Measurements from ENCODE around the gene SEZ6L2.
"Not testable (repeated sequence)": the region's sequence is repeated elsewhere in the genome, so short reads cannot be mapped to it uniquely, and the experiment has no call there.

Gene SEZ6L2

DNA sequence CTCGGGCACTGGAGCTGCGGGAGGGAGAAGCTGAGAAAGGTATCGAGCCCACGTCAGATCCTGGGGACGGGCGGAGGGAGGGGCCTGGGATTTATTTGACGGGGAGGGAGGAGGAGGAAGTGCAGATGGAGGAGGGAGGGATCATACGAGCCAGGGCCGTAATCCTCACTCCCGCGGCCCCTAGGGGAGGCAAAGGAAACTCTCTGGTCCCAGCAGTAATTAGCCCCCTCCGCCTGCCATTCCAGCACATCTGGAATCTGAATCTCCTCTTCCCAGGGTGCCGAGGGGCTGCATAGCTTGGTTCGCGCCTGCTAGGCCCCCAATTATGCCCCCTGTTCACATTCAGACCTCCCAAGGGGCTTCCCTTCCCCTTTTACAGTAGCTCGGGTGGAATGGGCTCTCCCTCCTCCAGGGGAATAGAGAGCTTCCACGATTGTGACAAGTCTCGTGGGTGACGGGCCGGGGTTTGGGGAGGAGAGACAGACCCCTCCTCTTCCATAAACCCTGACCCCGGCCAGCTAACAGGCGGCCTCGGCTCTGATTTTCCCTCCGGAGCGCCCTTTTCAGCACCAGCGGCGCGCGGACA is at the start of gene SEZ6L2:
TSS of gene SEZ6L2 (minus strand) at position 35 of the 586 bp plus-strand sequence. CDS start 531 bp downstream, outside the sequence.
- in situ Hi-C loops (cut with HindIII; ENCODE audit: low sequenced_read_pairs), result loop anchor here (5.0 kb wide), 1 partner anchor 63 kb away; the partner anchor contains the start of gene TMEM219

- in situ Hi-C loops (cut with HindIII; ENCODE audit: low sequenced_read_pairs), result no loop called here
Measured at GRCh38 chr16:29947897-29948296, 48.5 kb upstream of the SEZ6L2 start.

DNA sequence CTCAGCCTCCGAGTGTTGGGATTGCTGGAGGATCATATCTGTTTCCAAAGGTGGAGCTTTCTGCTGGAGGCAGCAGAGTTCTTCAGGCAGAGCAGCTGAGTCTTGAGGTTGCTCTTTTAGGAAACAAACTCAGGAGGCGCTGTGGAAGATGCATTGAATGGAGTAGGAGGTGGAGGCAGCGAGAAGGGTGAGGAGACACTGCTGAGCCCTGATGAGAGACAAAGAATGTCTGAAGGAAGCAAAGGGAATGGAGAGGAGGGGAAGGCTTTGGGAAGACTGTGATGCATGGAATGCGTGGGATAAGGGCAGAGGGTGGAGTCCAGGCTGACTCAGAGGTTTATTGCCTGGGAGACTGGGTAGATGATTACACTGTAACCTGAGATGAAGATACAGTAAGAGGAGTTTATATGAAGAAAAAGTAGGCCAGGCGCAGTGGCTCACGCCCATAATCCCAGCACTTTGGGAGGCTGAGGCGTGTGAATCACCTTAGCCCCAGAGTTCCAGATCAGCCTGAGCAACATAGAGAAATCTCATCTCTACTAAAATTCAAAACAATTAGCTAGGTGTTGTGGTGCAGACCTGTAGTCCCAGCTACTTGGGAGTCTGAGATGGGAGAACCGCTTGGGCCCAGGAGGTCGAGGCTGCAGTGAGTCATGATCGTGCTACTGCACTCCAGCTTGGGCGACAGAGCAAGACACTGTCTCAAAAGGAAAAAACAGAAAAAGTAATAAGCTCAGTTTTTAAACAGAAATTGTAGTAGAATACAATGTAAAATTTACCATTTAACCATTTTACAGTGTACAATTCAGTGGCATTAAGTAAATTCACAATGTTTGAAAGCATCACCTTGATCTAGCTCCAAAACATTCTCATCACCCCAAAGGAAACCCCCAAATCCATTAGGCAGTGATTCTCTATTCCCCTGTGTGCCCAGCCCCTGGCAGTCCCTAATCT is 44.8 kb upstream of the SEZ6L2 start:
- in situ Hi-C loops (cut with HindIII; ENCODE audit: low sequenced_read_pairs), result no loop called here

- in situ Hi-C loops (cut with HindIII; ENCODE audit: low sequenced_read_pairs), result no loop called here
Measured at GRCh38 chr16:29940656-29941055, 41.3 kb upstream of the SEZ6L2 start.

GRCh38 chr16:29931750-29932149 is 32.4 kb upstream of the SEZ6L2 start:
- in situ Hi-C loops (cut with HindIII; ENCODE audit: low sequenced_read_pairs), result not testable (repeated sequence)

DNA sequence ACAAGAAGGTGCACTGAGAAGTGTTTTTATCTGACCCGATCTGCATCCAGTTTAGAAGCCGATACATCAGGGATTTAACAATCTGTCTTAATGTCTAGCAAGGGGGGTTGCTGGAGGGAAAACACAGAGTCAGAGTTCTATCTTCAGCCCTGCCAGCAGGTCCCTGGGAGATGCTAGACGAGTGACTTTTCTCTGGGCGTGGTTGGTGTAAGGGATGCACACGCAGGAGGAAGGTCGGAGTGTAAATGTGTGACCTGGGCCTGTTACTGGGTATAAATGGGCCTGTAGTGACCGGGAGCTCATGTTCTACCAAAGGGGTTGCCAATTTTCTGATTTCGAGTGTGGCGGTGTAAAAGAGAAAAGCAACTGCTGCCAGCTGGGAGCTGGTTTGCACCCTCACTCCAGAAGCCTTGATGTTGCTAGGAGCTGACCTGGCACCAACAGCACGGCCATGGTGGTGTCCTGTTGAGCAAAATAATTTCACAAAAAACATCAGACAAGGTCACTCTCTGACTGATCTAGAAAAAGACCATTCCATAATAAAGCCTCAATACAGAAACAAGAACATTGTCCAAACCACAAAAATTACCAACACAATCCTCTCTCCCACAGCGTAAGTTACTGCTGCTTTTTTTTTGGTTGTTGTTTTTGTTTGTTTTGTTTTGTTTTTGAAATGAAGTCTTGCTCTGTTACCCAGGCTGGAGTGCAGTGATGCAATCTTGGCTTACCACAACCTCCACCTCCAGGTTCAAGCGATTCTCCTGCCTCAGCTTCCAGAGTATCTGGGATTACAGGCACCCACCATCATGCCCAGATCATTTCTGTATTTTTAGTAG is 27.9 kb upstream of the SEZ6L2 start:
- in situ Hi-C loops (cut with HindIII; ENCODE audit: low sequenced_read_pairs), result no loop called here

- in situ Hi-C loops (cut with HindIII; ENCODE audit: low sequenced_read_pairs), result no loop called here
Measured at GRCh38 chr16:29926711-29927052, 27.3 kb upstream of the SEZ6L2 start.

DNA sequence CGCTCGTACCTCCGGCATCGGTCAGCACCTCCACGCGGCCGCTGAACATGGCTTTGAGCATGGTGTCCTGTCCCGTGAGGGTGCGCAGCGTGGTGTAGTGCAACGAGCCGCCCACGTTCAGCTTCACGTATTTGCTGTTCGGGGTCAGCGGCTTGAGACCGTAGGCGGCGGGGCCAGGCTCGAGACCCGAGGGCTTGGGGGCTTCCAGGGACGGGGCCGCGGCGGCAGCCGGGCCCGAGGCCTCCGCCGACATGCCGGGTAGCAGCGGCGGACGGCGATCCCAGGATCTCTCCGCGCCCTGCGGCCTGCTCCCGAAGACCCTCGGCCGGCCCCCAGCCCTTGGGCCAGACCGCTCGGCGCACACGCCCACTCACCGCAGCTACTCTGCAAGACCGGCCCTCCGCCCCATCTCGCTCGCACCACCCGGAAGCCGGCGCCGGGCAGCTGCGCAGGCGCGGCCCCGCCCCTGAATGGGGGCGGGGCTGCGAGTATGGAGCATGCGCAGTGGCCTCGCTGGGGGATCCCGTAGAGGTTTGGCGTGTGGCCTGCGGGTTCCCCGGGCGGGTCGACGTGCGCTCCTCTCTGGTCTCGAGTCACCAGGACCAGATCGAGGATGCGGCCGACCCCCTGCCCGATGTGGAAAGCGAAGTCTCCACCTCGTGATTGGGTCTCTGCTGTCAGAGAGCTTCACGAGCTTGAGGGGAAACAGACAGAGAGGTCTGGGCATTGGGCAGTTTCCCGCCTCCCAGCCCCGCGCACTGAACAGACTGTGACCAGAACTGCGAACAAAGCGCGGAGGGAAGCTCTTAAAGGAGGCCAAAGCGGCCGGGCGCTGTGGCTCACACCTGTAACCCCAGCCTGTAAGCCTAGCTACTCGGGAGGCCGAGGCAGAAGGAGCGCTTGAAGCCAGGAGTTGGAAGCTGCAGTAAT is 26.7 kb upstream of the SEZ6L2 start, which contains the start of gene KCTD13:
TSS of gene KCTD13 (minus strand) at position 446 of the 930 bp plus-strand sequence. CDS start at position 253, 193 bp downstream.
- in situ Hi-C loops (cut with HindIII; ENCODE audit: low sequenced_read_pairs), result no loop called here

DNA sequence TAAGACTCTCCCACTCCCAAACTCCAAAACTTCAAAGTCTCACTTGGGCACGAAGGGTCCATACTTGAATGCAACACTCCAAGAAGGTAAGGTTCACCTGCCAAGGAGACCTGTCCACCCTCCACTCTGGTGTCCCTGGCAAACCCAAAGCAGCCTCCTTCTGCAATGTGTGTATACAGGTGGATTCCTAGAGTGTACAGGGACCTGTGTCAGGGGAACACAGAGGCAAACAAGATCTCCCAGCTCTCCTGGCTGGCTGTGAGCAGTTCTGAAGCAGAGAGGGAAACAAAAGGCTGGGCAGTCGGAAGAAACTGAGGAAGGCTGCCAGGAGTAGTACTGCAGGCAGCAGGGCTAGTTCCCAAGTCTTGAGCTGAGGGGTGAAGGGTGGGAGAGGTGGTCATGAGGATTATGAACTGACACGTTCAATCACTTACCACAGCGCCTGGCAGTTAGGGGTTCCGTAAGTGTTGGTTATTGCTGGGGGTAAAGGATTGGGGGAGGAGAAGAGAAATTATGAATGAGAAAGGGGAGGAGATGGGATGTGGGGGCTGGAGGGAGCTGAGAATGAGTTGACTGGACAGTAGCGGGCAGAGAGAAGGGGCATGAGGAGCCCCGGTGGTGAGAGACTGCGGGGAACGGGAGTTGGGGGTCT is 25.9 kb upstream of the SEZ6L2 start:
- in situ Hi-C loops (cut with HindIII; ENCODE audit: low sequenced_read_pairs), result no loop called here

GRCh38 chr16:29922986-29923501 is 23.7 kb upstream of the SEZ6L2 start:
- in situ Hi-C loops (cut with HindIII; ENCODE audit: low sequenced_read_pairs), result no loop called here

GRCh38 chr16:29922326-29922725 is 23.0 kb upstream of the SEZ6L2 start:
- in situ Hi-C loops (cut with HindIII; ENCODE audit: low sequenced_read_pairs), result no loop called here

GRCh38 chr16:29921034-29921385 is 21.7 kb upstream of the SEZ6L2 start:
- in situ Hi-C loops (cut with HindIII; ENCODE audit: low sequenced_read_pairs), result no loop called here

DNA sequence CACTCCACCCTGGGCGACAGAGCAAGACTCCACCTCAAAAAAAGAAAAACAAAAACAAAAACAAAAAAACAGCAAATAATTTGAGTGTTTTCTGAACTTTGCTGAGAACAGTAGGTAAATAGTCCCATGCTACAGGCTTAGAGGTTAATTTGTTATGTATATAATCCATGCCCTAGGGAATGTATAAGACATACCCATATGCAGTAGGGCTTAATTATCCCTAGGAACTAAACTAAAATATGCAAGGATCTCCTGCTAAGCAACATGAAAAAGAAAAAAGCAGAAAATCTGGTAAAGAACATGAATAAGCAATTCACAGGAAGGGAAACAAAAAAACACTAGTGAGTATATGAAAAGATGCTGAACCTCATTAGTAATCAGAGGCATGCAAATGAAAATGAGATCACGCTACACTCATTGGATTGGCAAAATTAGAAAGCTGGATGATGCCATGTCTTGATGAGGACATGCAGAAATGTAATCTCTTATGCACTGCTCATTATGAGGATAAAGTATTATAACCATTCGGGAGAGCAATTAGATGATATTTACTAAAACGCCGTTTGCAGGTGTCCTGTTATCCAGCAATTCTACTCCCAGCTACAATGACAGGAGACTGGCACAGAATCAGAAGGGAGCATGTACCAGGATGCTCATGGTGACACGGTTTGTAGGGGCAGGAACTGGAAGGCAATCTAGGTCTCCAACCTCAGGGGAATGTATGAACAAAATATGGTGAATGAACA is 21.1 kb upstream of the SEZ6L2 start:
- in situ Hi-C loops (cut with HindIII; ENCODE audit: low sequenced_read_pairs), result no loop called here

- in situ Hi-C loops (cut with HindIII; ENCODE audit: low sequenced_read_pairs), result no loop called here
Measured at GRCh38 chr16:29916979-29917378, 17.6 kb upstream of the SEZ6L2 start.

- in situ Hi-C loops (cut with HindIII; ENCODE audit: low sequenced_read_pairs), result no loop called here
Measured at GRCh38 chr16:29915590-29916247, 16.4 kb upstream of the SEZ6L2 start.

DNA sequence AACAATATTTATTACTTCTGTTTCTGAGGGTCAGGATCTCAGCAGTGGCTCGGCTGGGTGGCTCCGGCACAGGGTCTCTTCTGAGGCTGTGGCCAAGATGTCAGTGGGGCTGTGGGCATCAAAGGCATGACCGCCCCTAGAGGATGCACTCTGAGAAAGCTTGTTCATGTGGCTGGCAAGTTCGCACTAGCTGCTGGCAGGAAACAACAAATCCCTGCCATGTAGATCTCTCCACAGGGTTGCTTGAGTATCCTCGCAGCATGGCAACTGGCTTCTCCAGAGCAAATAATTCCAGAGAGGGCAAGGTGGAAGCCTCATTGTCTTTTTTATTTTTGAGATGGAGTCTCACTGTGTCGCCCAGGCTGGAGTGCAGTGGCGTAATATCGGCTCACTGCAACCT is 14.2 kb upstream of the SEZ6L2 start:
- in situ Hi-C loops (cut with HindIII; ENCODE audit: low sequenced_read_pairs), result loop anchor here (5.0 kb wide), 1 partner anchor 51 kb away; the partner anchor contains the start of gene CDIPT

GRCh38 chr16:29912087-29912486 is 12.7 kb upstream of the SEZ6L2 start:
- in situ Hi-C loops (cut with HindIII; ENCODE audit: low sequenced_read_pairs), result loop anchor here (5.0 kb wide), 1 partner anchor 50 kb away; the partner anchor contains the start of gene CDIPT

- in situ Hi-C loops (cut with HindIII; ENCODE audit: low sequenced_read_pairs), result loop anchor here (5.0 kb wide), 1 partner anchor 49 kb away; the partner anchor contains the start of gene CDIPT
Measured at GRCh38 chr16:29911676-29912010, 12.3 kb upstream of the SEZ6L2 start.
